ENCODE results near the gene ZP2. TPM values are rescaled to one million over a fixed set of nuclear protein-coding genes. Genes with fewer than 3 reads are reported as not detected.
"Not testable (repeated sequence)": the region's sequence is repeated elsewhere in the genome, so short reads cannot be mapped to it uniquely, and the experiment has no call there.

Gene ZP2
- total RNA-seq, 1 donor, result not detected

GRCh38 chr16:21195330-21195729, 16.0 kb downstream of the ZP2 start:
- not testable (repeated sequence) for H3K4me1 ChIP-seq (ENCODE audit: insufficient read depth, low read length); H3K9me3 ChIP-seq (ENCODE audit: low read depth, low read length)

GRCh38 chr16:21194771-21195301, 16.5 kb downstream of the ZP2 start:
- Histone ChIP-seq H3K4me1 (ENCODE audit: insufficient read depth, low read length) (no peaks in the 10 kb centered on the region), H3K27me3 (ENCODE audit: insufficient read depth, low read length) (no peaks in the 10 kb centered on the region), H3K9me3 (ENCODE audit: low read depth, low read length) (no peaks in the 10 kb centered on the region), H3K4me3 (ENCODE audit: low read length) (no peak overlapping the region)

More at GRCh38 chr16:21195330-21195729, 16.0 kb downstream of the ZP2 start:
- H3K27me3 ChIP-seq (ENCODE audit: insufficient read depth, low read length); H3K4me3 ChIP-seq (ENCODE audit: low read length): not testable (repeated sequence)

GRCh38 chr16:21192991-21193390, 18.4 kb downstream of the ZP2 start:
- Histone ChIP-seq H3K4me3 (ENCODE audit: low read length) (no peak overlapping the region), H3K4me1 (ENCODE audit: insufficient read depth, low read length) (peaks cover 6% of the 10 kb centered on the region), H3K27me3 (ENCODE audit: insufficient read depth, low read length) (no peaks in the 10 kb centered on the region), H3K9me3 (ENCODE audit: low read depth, low read length) (no peaks in the 10 kb centered on the region)

- Histone ChIP-seq H3K9me3 (ENCODE audit: low read depth, low read length) (no peaks in the 10 kb centered on the region), H3K4me1 (ENCODE audit: insufficient read depth, low read length) (peaks cover 6% of the 10 kb centered on the region), H3K4me3 (ENCODE audit: low read length) (no peak overlapping the region), H3K27me3 (ENCODE audit: insufficient read depth, low read length) (no peaks in the 10 kb centered on the region)
Observed at GRCh38 chr16:21190599-21190998, 20.8 kb downstream of the ZP2 start.

GRCh38 chr16:21190013-21190412, 21.4 kb downstream of the ZP2 start:
- Histone ChIP-seq H3K4me3 (ENCODE audit: low read length) (no peak overlapping the region), H3K4me1 (ENCODE audit: insufficient read depth, low read length) (peaks cover 6% of the 10 kb centered on the region), H3K27me3 (ENCODE audit: insufficient read depth, low read length) (no peaks in the 10 kb centered on the region), H3K9me3 (ENCODE audit: low read depth, low read length) (no peaks in the 10 kb centered on the region)

GRCh38 chr16:21189311-21189710, 22.1 kb downstream of the ZP2 start:
- Histone ChIP-seq H3K27me3 (ENCODE audit: insufficient read depth, low read length) (no peaks in the 10 kb centered on the region), H3K4me3 (ENCODE audit: low read length) (no peak overlapping the region), H3K4me1 (ENCODE audit: insufficient read depth, low read length) (peaks cover 6% of the 10 kb centered on the region), H3K9me3 (ENCODE audit: low read depth, low read length) (no peaks in the 10 kb centered on the region)

- Histone ChIP-seq H3K4me1 (ENCODE audit: insufficient read depth, low read length) (peaks cover 6% of the 10 kb centered on the region), H3K27me3 (ENCODE audit: insufficient read depth, low read length) (no peaks in the 10 kb centered on the region), H3K4me3 (ENCODE audit: low read length) (no peak overlapping the region), H3K9me3 (ENCODE audit: low read depth, low read length) (no peaks in the 10 kb centered on the region)
Observed at GRCh38 chr16:21186326-21186691, 25.1 kb downstream of the ZP2 start.

- Histone ChIP-seq H3K9me3 (ENCODE audit: low read depth, low read length) (no peaks in the 10 kb centered on the region), H3K4me3 (ENCODE audit: low read length) (no peak overlapping the region), H3K4me1 (ENCODE audit: insufficient read depth, low read length) (peaks cover 6% of the 10 kb centered on the region), H3K27me3 (ENCODE audit: insufficient read depth, low read length) (no peaks in the 10 kb centered on the region)
Observed at GRCh38 chr16:21185659-21186325, 25.6 kb downstream of the ZP2 start.

- Histone ChIP-seq H3K9me3 (ENCODE audit: low read depth, low read length) (no peaks in the 10 kb centered on the region), H3K27me3 (ENCODE audit: insufficient read depth, low read length) (no peaks in the 10 kb centered on the region), H3K4me1 (ENCODE audit: insufficient read depth, low read length) (peaks cover 6% of the 10 kb centered on the region), H3K4me3 (ENCODE audit: low read length) (no peak overlapping the region)
Observed at GRCh38 chr16:21184834-21185233, 26.5 kb downstream of the ZP2 start.

- Histone ChIP-seq H3K4me1 (ENCODE audit: insufficient read depth, low read length) (peaks cover 6% of the 10 kb centered on the region), H3K4me3 (ENCODE audit: low read length) (no peak overlapping the region), H3K27me3 (ENCODE audit: insufficient read depth, low read length) (no peaks in the 10 kb centered on the region), H3K9me3 (ENCODE audit: low read depth, low read length) (no peaks in the 10 kb centered on the region)
Observed at GRCh38 chr16:21183995-21184394, 27.4 kb downstream of the ZP2 start.

GRCh38 chr16:21179983-21180365, 31.4 kb downstream of the ZP2 start:
- Histone ChIP-seq H3K4me1 (ENCODE audit: insufficient read depth, low read length) (no peaks in the 10 kb centered on the region), H3K9me3 (ENCODE audit: low read depth, low read length) (no peaks in the 10 kb centered on the region), H3K27me3 (ENCODE audit: insufficient read depth, low read length) (no peaks in the 10 kb centered on the region), H3K4me3 (ENCODE audit: low read length) (no peak overlapping the region)

GRCh38 chr16:21179126-21179982, 32.0 kb downstream of the ZP2 start:
- no peaks in the 10 kb centered on the region for H3K4me1 ChIP-seq (ENCODE audit: insufficient read depth, low read length)
- no peaks in the 10 kb centered on the region for H3K9me3 ChIP-seq (ENCODE audit: low read depth, low read length)
- H3K4me3 ChIP-seq (ENCODE audit: low read length), result no peak overlapping the region
- H3K27me3 ChIP-seq (ENCODE audit: insufficient read depth, low read length), result no peaks in the 10 kb centered on the region

GRCh38 chr16:21175397-21175796, 36.0 kb downstream of the ZP2 start:
- Histone ChIP-seq H3K9me3 (ENCODE audit: low read depth, low read length) (no peaks in the 10 kb centered on the region), H3K4me1 (ENCODE audit: insufficient read depth, low read length) (no peaks in the 10 kb centered on the region), H3K4me3 (ENCODE audit: low read length) (no peak overlapping the region), H3K27me3 (ENCODE audit: insufficient read depth, low read length) (no peaks in the 10 kb centered on the region)

- H3K27me3 ChIP-seq (ENCODE audit: insufficient read depth, low read length), result no peaks in the 10 kb centered on the region
- H3K4me1 ChIP-seq (ENCODE audit: insufficient read depth, low read length), result no peaks in the 10 kb centered on the region
- no peak overlapping the region for H3K4me3 ChIP-seq (ENCODE audit: low read length)
- H3K9me3 ChIP-seq (ENCODE audit: low read depth, low read length), result no peaks in the 10 kb centered on the region
Observed at GRCh38 chr16:21172650-21173049, 38.7 kb downstream of the ZP2 start.

GRCh38 chr16:21170116-21170515, 41.3 kb downstream of the ZP2 start:
- not testable (repeated sequence) for H3K4me1 ChIP-seq (ENCODE audit: insufficient read depth, low read length); H3K27me3 ChIP-seq (ENCODE audit: insufficient read depth, low read length); H3K4me3 ChIP-seq (ENCODE audit: low read length); H3K9me3 ChIP-seq (ENCODE audit: low read depth, low read length)

Data from mononuclear cell (primary cell).